HuH-7 (cell line): ENCODE measurements around the gene ZNF273.
"Not testable (repeated sequence)": the region's sequence is repeated elsewhere in the genome, so short reads cannot be mapped to it uniquely, and the experiment has no call there.

ENCODE experiments used
- DNase-seq: peaks from one replicate; pipeline ENCODE4 v3.0.0; 2011; ENCODE audit warnings: low spot score

ZNF273 gene

DNA sequence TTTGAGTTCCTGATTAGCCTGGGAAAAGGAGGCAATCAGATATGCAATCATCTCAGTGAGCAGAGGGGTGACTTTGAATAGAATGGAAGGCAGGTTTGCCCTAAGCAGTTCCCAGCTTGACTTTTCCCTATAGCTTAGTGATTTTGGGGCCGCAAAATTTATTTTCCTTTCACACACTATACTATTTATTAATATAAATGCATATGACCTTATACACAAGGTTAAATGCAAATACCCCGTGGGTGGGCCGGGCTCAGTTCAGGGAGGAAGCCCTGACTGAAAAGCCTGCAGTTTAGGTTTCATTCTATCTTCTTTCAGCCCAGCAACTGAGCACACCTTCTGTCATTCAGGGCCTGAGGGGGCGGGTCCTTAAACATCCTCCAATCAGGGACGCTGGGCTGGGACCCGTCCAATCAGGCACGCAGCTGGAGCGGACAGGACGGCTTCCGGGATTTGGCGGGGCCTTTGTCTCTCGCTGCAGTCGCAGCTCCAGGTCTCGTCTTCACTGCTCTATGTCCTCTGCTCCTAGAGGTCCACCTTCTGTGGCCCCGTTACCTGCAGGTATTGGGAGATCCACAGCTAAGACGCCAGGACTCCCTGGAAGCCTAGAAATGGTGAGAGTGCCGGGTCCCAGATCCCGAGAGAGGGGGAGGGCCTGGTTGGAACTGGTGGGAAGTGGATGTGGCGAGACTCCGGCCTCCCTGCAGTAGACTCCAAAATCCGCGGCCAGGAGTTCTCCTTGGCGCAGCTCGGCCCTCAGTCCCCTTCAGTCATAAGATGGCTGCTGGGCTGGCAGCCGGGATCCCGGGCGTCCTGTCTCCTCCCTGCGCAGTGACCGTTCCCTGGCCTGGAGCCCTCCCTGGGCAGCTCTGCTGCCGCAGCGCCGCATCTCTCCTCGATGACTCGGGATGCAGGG, at the start of gene ZNF273:
Gene ZNF273 (plus strand): TSS at position 468 of the 916 bp plus-strand sequence. CDS start 45 bp downstream, at position 513.
- DNase-seq: peak; percentile 89

DNA sequence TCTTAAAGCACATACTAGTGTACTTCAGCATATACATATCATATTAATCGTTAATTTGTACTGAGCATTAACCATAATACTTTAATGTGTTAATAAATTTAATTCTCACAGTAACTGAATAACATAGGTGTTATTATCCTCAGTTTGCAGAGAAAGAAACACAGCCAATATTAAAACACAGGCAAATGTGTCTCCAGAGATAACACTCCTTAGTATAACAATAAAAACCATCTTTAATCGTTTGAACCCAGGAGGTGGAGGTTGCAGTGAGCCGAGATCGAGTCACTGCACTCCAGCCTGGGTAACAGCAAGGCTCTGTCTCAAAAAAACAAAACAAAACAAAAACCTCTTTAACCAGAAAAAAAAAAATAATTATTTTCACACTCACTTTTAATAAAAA, 49.4 kb upstream of the ZNF273 start:
- no peak for DNase-seq

DNA sequence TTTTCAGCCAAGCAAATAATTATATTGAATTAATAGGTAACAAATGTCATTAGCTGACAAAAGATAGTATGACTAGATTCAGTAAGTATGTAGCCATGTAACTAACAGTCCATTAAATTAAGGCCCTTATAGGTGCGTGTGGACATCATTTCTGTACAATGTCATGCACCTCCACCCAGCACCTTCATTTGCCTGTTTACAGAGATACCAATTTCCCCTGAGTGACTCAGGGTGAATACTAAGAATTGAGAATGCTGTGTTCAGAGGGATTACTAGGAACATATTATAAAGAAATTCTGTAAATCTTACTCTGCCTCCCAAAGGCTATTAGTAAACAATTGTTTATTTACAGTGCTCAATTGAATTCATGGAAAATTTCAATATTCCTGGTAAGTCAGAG, 48.1 kb upstream of the ZNF273 start:
- no peak for DNase-seq

DNA sequence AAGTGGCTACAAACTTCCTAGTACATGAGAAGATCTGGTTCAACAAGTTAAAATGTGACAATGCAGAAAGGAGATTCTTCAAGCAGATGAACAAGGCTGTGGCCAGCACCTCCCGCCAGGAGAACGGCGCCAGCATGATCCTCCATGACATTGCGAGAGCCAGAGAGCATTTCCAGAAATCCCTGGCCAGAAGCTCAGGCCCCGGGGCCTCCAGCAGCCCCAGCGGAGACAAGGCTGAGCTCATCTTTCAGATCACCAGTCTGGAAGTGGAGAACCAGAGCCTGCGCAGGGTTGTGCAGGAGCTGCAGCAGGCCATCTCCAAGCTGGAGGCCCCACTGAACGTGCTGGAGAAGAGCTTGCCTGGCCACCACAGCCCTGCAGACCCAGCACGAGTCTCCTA, 40.1 kb upstream of the ZNF273 start:
- no peak for DNase-seq

DNA sequence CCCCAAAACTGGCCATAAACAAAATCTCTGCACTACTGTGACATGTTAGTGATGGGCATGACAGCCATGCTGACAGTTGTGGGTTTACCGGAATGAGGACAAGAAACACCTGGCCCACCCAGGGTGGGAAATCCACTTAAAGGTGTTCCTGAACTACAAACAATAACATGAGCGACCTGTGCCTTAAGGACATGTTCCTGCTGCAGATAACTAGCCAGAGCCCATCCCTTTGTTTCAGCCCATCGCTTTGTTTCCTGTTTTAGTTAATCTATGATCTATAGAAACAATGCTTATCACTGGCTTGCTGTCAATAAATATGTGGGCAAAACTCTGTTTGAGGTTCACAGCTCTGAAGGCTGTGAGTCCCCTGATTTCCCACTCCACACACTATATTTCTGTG, 39.5 kb upstream of the ZNF273 start:
- DNase-seq: not testable (repeated sequence)

DNA sequence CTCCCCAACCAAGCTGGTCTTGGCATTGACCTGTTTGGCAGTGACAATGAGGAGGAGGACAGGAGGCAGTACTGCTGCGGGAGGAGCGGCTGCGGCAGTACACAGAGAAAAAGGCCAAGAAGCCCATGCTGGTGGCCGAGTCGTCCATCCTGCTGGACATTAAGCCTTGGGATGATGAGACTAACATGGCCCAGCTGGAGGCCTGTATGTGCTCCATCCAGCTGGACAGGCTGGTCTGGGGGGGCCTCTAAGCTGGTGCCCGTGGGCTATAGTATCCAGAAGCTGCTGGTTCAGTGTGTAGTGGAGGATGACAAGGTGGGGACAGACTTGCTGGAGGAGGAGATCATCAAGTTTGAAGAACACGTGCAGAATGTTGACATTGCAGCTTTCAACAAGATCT, 39.1 kb upstream of the ZNF273 start:
- no peak for DNase-seq

DNA sequence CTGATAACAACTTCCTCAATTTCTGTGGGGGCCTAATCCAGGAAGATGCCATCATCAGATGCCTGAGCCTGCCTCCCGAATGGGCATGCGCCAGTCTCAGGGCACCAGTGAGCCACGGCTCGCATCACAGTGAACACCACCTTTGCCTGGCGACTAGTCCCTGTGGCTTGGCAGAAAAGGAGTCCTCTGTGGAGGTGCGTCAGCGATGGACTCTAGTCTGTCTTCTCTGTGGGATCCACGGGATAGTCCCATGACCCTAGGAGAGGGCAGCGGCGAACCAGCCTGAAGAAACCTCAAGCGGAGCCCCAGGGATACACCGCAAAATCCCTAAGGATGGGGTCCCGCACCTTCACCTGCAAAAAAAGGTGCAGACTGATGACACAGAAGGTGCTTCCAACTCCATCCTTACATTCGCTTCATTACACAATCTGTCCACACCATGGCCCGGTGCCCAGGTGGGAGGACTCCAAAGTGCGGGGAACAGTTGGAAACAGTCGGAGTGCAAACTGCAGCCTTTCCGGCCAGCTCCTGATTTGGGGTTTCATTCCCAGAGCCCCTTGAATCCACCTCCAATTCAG, 35.1 kb upstream of the ZNF273 start:
- peak; percentile 5 for DNase-seq

DNA sequence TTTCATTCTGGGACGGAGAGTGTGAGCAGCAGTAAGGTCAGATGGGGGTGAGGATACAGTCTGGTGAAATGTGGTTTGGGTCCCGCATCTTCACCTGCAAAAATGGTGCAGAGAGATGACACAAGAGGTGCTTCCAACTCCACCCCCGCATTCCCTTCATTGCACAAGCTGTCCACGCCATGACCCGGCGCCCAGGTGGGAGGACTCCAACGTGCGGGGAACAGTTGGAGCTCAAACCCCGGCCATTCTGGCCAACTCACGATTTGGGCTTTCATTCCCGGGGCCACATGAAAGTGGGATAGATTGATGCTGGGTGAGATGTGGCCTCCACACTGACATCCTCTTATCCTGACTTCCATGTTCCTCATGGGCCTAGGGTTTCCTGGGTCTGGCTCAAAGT, 34.6 kb upstream of the ZNF273 start:
- DNase-seq: no peak

DNA sequence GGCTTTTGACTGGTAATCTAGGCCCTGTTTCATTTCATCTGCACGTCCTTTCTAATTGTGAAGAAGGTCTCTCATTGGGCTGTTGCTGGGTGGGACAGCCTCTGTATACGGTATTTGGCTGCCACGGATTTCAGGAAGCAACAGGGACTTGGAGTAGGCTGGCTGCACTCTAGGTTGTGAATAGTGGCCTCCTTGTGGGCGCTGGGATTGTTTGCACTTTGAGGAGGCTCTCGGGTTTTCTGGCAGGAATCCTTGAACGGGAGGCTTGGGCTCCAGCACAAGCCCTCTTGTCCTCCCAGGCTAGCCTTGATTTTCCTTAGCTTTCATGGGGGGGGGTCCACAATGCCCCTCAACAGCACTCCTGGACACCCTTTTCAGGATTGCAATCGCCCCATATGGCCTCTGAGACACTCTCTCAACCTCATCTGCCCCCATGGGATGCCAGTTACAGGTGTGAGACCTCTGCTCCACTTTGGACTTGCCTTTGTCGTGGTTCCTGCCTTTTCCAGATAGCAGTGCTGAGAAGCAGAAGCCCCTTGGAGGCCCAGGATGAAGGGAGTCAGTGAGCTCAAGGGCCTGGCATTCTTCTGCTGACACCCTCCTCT, 33.9 kb upstream of the ZNF273 start:
- peak; percentile 25 for DNase-seq

DNA sequence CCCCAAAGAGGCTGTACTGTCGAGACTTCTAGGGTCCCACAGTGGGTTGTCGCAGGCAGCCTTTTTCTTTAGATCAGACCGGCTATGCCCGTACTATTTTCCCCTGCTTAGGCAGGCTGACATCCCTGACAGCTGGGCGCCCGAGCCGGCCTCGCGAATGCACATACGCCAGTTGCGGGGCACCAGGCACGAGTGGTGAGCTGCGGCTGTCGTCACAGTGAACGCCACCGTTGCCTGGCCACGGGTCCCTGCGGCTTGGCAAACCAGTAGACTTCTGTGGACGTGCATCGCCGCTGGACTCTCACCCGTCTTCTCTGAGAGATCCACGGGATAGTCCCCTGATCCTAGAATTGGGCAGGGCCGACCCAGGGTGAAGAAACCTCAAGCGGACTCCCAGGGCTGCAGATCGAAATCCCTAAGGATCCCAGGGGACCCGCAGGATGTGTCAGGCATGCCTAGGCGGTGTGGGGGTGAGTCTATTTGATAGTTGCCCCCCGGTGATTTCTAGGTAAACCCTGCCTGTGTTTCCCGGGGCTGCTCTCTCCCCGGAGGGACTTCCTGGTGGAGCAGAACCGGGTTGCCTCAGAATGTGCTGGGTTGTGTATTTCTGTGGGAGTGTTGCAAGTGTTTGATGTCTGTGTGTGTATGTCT, 33.0 kb upstream of the ZNF273 start:
- DNase-seq: peak; percentile 22

DNA sequence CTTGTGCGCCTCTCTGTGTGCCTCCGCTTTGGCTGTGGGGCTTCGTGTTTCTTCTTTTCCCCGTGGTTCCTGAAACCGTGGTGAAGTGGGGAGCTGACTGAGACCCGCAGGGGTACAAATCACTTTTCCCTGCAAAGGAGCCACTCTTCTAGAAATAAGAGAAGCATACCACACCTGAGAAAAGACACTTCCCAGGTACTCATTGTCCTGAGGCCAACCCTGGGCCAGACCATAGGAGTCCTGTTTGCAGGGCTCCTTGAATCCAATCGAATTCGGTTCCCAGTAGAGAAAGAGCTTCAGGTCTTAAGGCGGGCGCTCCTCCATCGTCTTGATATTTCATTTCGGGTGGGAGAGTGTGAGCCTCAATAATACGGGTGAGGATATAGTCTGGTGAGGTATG, 32.4 kb upstream of the ZNF273 start:
- peak; percentile 10 for DNase-seq

DNA sequence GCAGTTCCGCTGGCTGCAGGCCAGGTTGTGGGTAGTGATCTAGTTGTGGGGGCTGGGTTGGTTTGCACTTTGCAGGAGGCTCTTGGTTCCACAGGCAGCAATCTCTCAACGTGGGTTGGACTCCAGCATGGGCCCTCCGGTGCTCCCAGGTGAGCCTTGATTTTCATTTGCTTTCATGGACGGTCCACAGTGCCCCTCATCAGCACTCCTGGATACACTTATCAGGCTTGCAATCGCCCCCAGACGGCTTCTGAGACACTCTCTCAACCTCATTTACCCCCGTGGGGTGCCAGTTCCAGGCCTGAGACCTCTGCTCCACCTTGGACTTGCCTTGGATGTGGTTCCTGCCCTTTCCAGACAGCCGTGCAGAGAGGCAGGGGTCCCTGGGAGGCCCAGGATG, 31.3 kb upstream of the ZNF273 start:
- DNase-seq: no peak

DNA sequence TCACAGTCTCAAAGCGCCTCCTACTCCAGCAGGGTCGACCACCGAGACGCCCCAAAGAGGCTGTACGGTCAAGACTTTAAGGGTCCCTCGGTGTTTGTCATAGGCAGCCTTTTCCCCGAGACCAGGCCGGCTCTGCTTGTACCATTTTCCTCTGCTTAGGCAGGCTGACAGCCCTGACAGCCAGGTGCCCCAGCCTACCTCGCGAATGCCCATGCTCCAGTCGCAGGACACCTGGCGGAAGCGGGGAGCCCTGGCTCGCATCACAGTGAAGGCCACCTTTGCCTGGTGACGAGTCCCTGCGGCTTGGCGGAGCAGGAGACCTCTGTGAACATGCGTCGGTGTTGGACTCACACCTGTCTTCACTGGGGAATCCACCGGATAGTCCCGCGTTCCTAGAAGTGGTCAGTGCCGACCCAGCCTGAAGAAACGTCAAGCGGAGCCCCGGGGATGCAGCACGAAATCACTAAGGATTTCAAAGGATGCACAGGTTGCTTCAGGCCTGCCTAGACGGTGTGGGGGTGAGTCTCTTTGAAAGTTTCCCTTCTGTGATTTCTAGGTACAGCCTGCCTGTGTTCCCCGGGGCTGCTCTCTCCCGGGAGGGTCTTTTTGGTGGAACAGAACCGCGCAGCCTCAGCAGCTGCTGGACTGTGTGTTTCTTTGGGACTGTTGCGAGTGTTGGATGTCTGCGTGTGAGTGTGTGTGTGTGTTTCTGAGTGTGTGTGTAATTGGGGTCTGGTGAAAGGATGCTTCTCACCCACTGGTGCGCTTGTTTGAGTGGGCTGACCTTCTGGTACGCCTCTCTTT, 30.5 kb upstream of the ZNF273 start:
- DNase-seq: no peak

DNA sequence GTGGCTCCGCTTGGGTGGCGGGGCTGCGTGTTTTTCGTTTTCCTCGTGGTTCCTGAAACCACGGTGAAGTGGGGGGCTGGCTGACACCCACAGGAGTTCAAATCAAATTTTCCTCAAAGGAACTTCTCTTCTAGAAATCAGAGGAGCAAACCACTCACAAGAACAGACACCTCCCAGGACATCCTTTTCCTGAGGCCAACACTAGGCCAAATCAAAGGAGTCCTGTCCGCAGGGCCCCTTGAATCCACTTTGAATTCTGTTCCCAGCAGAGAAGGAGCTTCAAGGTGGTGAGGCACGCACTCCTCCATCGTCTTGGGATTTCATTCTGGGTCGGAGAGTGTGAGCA, 29.9 kb upstream of the ZNF273 start:
- DNase-seq: no peak

DNA sequence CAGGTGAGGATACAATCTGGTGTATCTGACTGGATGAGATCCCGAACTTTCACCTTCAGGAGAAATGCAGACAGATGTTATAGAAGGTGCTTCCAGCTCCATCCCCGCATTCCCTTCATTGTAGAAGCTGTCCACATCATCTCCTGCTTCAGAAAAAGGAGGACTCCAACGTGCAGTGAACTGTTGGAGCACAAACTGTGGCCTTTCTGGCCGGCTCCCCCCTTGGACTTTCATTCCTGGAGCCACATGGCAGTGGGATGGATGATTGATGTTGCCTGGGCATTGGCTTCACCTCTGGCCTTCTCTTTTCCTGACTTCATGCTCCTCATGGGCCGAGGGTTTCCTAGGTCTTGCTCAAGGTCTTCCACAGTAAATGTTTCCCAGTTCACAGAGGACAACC, 29.6 kb upstream of the ZNF273 start:
- DNase-seq: no peak

DNA sequence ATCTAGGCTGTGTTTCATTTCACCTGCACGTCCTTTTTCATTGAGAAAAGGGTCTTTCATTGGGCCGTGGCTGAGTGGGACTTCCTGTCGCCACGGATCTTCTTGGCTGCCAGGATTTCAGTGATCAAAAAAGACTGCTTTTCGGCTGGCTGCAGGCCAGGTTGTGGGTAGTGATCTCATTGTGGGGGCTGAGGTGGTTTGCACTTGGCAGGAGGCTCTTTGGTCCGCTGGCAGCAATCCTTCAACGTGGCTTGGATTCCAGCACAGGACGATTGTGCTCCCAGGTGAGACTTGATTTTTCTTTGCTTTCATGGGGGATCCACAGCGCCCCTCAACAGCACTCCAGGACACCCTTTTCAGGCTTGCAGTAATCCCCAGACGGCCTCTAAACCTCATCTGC, 29.0 kb upstream of the ZNF273 start:
- DNase-seq: no peak

DNA sequence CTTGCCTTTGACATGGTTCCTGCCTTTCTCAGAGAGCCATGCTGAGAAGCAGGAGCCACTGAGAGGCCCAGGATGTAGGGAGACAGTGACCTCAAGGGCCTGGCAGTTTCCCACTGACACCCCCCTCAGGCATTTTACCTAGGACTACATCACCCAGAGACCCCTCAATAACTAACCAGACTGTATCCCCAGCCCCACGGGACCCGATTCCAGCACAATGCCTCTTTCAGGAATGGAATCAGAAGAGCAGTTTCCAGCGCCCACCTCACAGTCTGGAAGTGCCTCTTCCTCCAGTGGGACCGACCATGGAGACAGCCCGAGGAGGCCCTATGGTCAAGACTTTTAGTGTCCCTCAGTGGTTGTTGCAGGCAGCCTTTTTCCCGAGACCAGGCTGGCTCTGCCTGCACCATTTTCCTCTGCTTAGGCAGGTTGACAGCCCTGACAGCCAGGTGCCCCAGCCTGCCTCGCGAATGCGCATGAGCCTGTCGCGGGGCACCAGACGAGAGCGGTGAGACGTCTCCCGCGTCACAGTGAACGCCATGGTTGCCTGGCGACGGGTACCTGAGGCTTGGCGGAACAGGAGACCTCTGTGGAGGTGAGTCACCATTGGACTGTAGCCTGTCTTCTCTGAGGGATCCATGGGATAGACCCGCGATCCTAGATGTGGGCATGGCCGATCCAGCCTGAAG, 28.4 kb upstream of the ZNF273 start:
- peak; percentile 11 for DNase-seq

DNA sequence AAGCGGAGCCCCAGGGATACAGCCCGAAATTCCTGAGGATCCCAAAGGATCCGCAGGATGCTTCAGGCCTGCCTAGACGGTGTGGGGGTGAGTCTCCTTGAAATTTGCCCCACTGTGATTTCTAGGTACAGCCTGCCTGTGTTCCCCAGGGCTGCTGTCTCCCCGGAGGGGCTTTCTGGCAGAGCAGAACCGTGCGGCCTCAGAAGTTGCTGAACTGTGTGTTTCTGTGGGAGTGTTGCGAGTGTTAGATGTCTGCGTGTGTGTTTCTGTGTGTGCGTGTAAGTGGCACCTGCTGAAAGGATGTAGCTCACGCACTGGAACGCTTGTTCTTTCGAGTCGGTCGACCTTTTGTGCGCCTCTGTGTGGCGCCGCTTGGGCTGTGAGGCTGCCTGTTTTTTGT, 27.8 kb upstream of the ZNF273 start:
- DNase-seq: no peak

DNA sequence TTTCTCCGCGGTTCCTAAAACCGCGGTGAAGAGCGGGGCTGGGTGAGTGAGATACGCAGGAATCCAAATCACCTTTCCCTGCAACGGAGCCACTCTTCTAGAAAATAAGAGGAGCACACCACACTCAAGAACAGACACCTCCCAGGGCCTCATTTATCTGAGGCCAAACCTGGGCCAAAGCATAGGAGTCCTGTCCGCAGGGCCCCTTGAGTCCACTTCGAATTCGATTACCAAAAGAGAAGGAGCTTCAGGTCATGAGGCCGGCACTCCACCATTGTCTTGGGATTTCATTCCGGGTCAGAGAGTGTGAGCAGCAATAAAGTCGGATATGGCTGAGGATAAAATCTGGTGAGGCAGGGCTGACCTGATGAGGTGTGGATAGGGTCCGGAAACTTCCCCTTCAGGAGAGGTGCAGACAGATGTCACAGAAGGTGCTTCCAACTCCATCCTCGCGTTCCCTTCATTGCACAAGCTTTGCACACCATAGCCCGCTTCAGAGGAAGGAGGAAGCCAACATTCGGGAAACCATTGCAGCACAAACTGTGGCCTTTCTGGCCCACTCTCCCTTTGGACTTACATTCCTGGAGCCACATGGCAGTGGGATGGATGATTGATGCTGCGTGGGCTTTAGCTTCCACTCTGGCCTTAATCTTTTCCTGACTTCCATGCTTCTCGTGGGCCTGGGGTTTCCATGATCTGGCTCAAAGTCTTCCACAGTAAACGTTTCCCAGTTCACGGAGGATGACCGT, 27.2 kb upstream of the ZNF273 start:
- DNase-seq: peak; percentile 10
